ENCODE results near the gene PHC2. TPM values are rescaled to one million over a fixed set of nuclear protein-coding genes. Genes with fewer than 3 reads are reported as not detected.

PHC2 gene
- total and polyA plus RNA-seq, 9 of the 15 experiments (the other 6 are each of a cell fraction or from before 2014, with no cell fraction given) = 3.1 to 67.6 (median 34.6) TPM

GRCh38 chr1:33332357-33332789 is 98.5 kb downstream of the PHC2 start:
- 0 out of 3 replicates have a peak, but pooled peaks cover 3% of the 10 kb centered on the region for H3K79me2 ChIP-seq (ENCODE audit: control insufficient read depth, insufficient read depth, low read length)

More at GRCh38 chr1:33332357-33332789, 98.5 kb downstream of the PHC2 start:
- peaks cover 78% of the 10 kb centered on the region for H3K36me3 ChIP-seq (ENCODE audit: control insufficient read depth, insufficient read depth, low read length)
- DNase-seq (ENCODE audit: extremely low read depth in 1 of 4, low spot score in 3 of 4) = no peak
- intact Hi-C loops (cut with micrococcal nuclease) (no loop called here), in situ Hi-C loops (cut with MboI) (no loop called here)
- no peaks in the 10 kb centered on the region for H3K27me3 ChIP-seq (ENCODE audit: control insufficient read depth in 2 of 2, insufficient read depth in 2 of 2, low read length in 2 of 2)
- H3K4me2 ChIP-seq (ENCODE audit: insufficient read depth, low read length) = no peak overlapping the region
- no peak for ATAC-seq
- H3K27ac ChIP-seq (ENCODE audit: extremely low read depth, low read depth, low read length) = no peak overlapping the region
- H2AFZ ChIP-seq (ENCODE audit: low read depth, low read length) = no peak overlapping the region
- WGBS (ENCODE audit: insufficient coverage, low coverage, missing lambda C conversion rate) = 87% methylated on average over 9 of the region's 10 CpGs
- ChIA-PET CTCF (ENCODE audit: low intra/inter-chr PET ratio) (no interaction called here), POLR2A (interaction anchor here (0.8 kb wide), 1 partner anchor 221 kb away, joined by 5 read pairs; no protein-coding TSS in a partner anchor)
- no TSS peak for BruUV-seq (replicated peaks)
- no peak overlapping the region for H3K4me3 ChIP-seq
- H3K9me3 ChIP-seq (replicated peaks; ENCODE audit: control insufficient read depth, insufficient read depth, low read depth, low read length) = no peaks in the 10 kb centered on the region
- no peaks in the 10 kb centered on the region for H3K9me1 ChIP-seq (ENCODE audit: control insufficient read depth, insufficient read depth, low read length)
- no peak for TF ChIP-seq ELK3 (CRISPR knock-in tag; IDR thresholded peaks at IDR 0.05)
- peaks cover 14% of the 10 kb centered on the region for H4K20me1 ChIP-seq (replicated peaks; ENCODE audit: control insufficient read depth, insufficient read depth, low read length)
- FAIRE-seq = no peak
- H3K9ac ChIP-seq (ENCODE audit: insufficient read depth in 1 of 2, low read depth in 2 of 2, low read length in 2 of 2) = no peak overlapping the region
- H3K4me1 ChIP-seq (replicated peaks in 1 of 2; ENCODE audit: control insufficient read depth in 2 of 2, insufficient read depth in 2 of 2, low read length in 2 of 2) = no peaks in the 10 kb centered on the region; a peak in 1 of 5 replicates

All from K562 (cell line).